ENCODE data around the gene LDB3. TPM values are rescaled to one million over a fixed set of nuclear protein-coding genes. Genes with fewer than 3 reads are reported as not detected.

The LDB3 gene
- polyA plus RNA-seq, 2 of the 4 experiments (the other 2 are of a cell fraction), result 0.13 TPM

- DNase-seq (ENCODE audit: low read depth in 1 of 2, low spot score in 1 of 2) (peak in 1 of 2 experiments; percentile 29), ATAC-seq (peak; percentile 76 to 84; a peak in 5 of 6 replicates)
- CTCF ChIA-PET, result interaction anchor here (0.8 kb wide), 2 partner anchors 12 to 85 kb away, joined by 3 read pairs; no protein-coding TSS in a partner anchor
Observed at GRCh38 chr10:86775056-86775869, 107.0 kb downstream of the LDB3 start.

GRCh38 chr10:86775870-86776180 is 107.5 kb downstream of the LDB3 start:
- ATAC-seq (0 out of 6 replicates have a peak, but pooled peaks of 1 of the 2 experiments have one; percentile 19), DNase-seq (ENCODE audit: low read depth in 1 of 2, low spot score in 1 of 2) (no peak), FAIRE-seq (no peak)
- CTCF ChIA-PET, result interaction anchor here (0.8 kb wide), 2 partner anchors 13 to 84 kb away, joined by 3 read pairs; no protein-coding TSS in a partner anchor
- peaks cover 21% of the 10 kb centered on the region for H3K4me1 ChIP-seq
- no peaks in the 10 kb centered on the region for H3K9me3 ChIP-seq
- 88% methylated on average over 3 of the region's 3 CpGs for WGBS (ENCODE audit: missing lambda C conversion rate)
- H3K4me2 ChIP-seq, result no peak overlapping the region
- POLR2A ChIA-PET, result interaction anchor here (1.2 kb wide), 1 partner anchor 20 kb away, joined by 7 read pairs; the partner anchor contains the start of gene BMPR1A
- H3K27ac ChIP-seq, result peak overlapping the region in 1 of 2 experiments; percentile 50; a peak in 2 of 6 replicates
- H3K4me3 ChIP-seq, result no peak overlapping the region
- TF ChIP-seq HEYL (CRISPR knock-in tag; IDR thresholded peaks at IDR 0.05), result no peak
- TF ChIP-seq RARB (CRISPR knock-in tag; IDR thresholded peaks at IDR 0.05), result no peak
- TF ChIP-seq HOXB13 (CRISPR knock-in tag; IDR thresholded peaks at IDR 0.05; ENCODE audit: low read depth), result no peak
- no peak for TF ChIP-seq TP53 (CRISPR knock-in tag; IDR thresholded peaks at IDR 0.05)
- no peak for TF ChIP-seq POLR2A (IDR thresholded peaks at IDR 0.05; ENCODE audit: low read length)
- no peak for TF ChIP-seq KDM5A (IDR thresholded peaks at IDR 0.05)
- TF ChIP-seq CHD4 (IDR thresholded peaks at IDR 0.05; ENCODE audit: borderline replicate concordance), result no peak
- no peak for TF ChIP-seq NPAS2 (CRISPR knock-in tag; IDR thresholded peaks at IDR 0.05; ENCODE audit: borderline replicate concordance)
- TF ChIP-seq FOSB (CRISPR knock-in tag; IDR thresholded peaks at IDR 0.05), result no peak
- no peak for TF ChIP-seq SMC3 (IDR thresholded peaks at IDR 0.05)
- TF ChIP-seq MAX (IDR thresholded peaks at IDR 0.05), result no peak
- no peak for TF ChIP-seq BHLHE40 (IDR thresholded peaks at IDR 0.05; ENCODE audit: low read depth, low read length)
- TF ChIP-seq EHMT2 (IDR thresholded peaks at IDR 0.05; ENCODE audit: low read depth), result no peak
- TF ChIP-seq NR3C1 (IDR thresholded peaks at IDR 0.05), result no peak
- TF ChIP-seq FOSL2 (IDR thresholded peaks at IDR 0.05), result no peak
- TF ChIP-seq FOSL2 (CRISPR knock-in tag; IDR thresholded peaks at IDR 0.05), result no peak
- no peak for TF ChIP-seq REST (IDR thresholded peaks at IDR 0.05)
- TF ChIP-seq CBX2 (IDR thresholded peaks at IDR 0.05; ENCODE audit: borderline replicate concordance, low read depth), result no peak
- TF ChIP-seq CHD2 (IDR thresholded peaks at IDR 0.05; ENCODE audit: low read length, partially characterized antibody), result no peak

More at GRCh38 chr10:86775056-86775869, 107.0 kb downstream of the LDB3 start:
- H3K4me1 ChIP-seq, result peaks cover 22% of the 10 kb centered on the region
- TF ChIP-seq MYC (IDR thresholded peaks at IDR 0.05; ENCODE audit: borderline replicate concordance, low read length), result no peak
- TF ChIP-seq HOXB5 (CRISPR knock-in tag; IDR thresholded peaks at IDR 0.05), result peak; percentile 36; the same call in 1 of the 2 replicates
- no peaks in the 10 kb centered on the region for H3K9me3 ChIP-seq
- H3K27ac ChIP-seq, result peak overlapping the region in 1 of 2 experiments; percentile 50; a peak in 2 of 6 replicates
- no peak overlapping the region for H3K4me3 ChIP-seq
- H3K4me2 ChIP-seq, result peak overlapping the region; percentile 52
- FAIRE-seq, result no peak
- WGBS (ENCODE audit: missing lambda C conversion rate), result 31% methylated on average over 6 of the region's 6 CpGs
- POLR2A ChIA-PET, result interaction anchor here (0.6 to 1.2 kb wide), 2 partner anchors 15 to 19 kb away, joined by 5 to 7 read pairs; partner anchors contain the start of gene BMPR1A

Data from A549 (cell line).